Stimulated activated CD4-positive, alpha-beta T cell treated with anti-CD3 and anti-CD28 coated beads, Interleukin-15, amount 100 ng/mL, for 1 hour (primary cell): ENCODE measurements around the gene XPC.
A peak's percentile ranks its signal among the peaks of the same experiment; 100 is the strongest.
"Not testable (repeated sequence)": the region's sequence is repeated elsewhere in the genome, so short reads cannot be mapped to it uniquely, and the experiment has no call there.

Source experiments
- DNase-seq, 2 donors: peaks; one replicate each; pipeline ENCODE4 v3.0.0-alpha.2; 2020; ENCODE audit warnings: low read depth in 1 of 2, low spot score in 1 of 2

The XPC gene

GRCh38 chr3:14178247-14179113 is at the start of gene XPC, which contains the start of gene LSM3:
Gene XPC, minus strand, starts transcription at chr3:14178601. Its CDS starts 33 bp downstream, at chr3:14178568.
Gene LSM3, plus strand, starts transcription at chr3:14178817. Its CDS starts 44 bp downstream, at chr3:14178861.
- peak; percentile 96 to 97 for DNase-seq

- DNase-seq: no peak
Measured at GRCh38 chr3:14227856-14228255, 49.5 kb upstream of the XPC start.

- not testable (repeated sequence) for DNase-seq
Measured at GRCh38 chr3:14226351-14226750, 48.0 kb upstream of the XPC start.

GRCh38 chr3:14225421-14225820 is 47.0 kb upstream of the XPC start:
- DNase-seq: no peak

DNA sequence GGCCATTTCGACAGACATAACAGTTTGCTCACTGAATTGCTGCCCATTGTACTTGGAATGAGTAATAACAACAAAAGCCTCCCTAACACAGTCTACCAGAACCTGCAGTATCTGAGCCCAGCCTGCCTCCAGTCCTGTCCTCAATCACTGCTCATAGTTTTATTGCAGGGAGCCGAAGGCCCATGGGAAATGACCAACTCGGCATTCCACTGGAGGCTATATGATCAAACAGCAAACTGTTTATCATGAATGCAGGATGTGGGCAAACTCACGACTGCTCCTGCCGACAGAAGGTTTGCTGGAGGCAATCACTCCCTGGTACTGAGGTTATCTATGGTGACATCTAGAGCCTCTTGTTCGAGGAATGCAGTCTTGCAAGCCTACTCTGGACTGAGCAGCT is 46.5 kb upstream of the XPC start:
- DNase-seq: no peak

GRCh38 chr3:14223595-14223994 is 45.2 kb upstream of the XPC start:
- no peak for DNase-seq

DNA sequence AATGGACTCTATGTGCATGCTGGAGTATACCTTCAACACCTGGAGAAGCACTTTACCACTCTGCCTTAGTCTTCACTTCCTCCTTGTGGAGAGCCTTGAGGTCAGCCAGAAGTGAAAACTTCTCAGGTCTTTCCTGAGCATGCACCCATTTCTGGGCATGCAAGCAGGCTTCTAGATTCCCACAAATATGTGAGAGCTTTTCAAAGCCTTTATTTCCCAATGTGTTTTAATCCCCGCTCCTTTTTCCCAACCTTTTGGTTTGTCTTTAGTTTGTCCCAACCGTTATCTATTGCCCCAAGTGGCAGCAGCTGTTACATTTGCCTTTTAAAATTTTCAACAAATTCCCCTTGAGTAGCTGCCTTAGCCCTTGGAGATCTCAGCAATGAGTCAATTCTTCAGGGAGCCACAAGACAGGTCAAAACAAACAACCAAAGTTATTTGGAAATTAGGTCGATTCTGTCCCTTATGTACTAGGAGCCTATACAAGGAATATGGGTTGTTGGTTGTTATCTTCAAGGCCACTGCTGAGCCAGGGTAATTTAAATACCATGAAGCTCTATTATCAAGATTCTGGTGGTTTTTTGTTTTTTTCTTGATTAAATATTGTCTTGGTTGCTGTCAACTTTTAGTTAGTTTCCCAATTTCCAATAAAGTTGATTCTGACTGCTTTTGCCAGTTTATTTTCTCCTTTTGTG is 44.6 kb upstream of the XPC start:
- no peak for DNase-seq

DNA sequence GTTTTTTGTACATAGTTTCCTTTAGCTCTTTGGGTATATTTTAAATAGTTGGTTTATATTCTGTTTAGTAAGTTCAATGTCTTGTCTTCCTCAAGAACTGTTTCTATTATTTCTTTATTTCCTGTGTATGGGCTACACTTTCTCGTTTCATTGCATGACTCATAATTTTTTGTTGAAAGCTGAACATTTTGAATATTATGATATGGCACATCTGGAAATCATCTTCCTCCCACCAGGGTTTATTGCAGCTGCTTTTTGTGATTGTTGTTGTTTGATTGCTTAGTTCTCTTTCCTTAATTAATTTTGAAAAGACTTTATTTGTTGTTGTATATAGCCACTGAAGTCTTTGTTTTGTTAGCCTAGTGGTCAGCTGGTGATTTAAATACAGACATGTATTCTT is 44.1 kb upstream of the XPC start:
- no peak for DNase-seq

GRCh38 chr3:14221902-14222301 is 43.5 kb upstream of the XPC start:
- DNase-seq: no peak

GRCh38 chr3:14220933-14221332 is 42.5 kb upstream of the XPC start:
- no peak for DNase-seq

DNA sequence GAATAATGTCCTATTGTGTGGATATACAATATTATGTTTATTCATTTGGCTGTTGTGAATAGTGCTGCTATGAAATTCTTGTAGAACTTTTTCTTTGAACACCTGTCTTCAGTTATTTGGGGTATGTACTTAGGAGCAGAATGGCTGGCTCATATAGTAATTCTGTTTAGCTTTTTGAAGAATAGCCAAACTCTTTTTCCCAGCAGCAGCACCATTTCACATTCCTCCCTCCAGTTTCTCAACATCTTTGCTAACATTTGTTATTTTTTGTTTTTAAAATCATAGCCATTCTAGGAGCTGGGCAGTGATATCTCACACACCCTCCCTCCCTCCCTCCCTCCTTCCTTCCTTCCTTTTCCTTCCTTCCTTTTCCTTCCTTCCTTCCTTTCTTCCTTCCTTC is 40.0 kb upstream of the XPC start:
- DNase-seq: no peak

- DNase-seq: peak; percentile 7 to 40
Measured at GRCh38 chr3:14216257-14217048, 38.1 kb upstream of the XPC start.

GRCh38 chr3:14214764-14215163 is 36.4 kb upstream of the XPC start:
- DNase-seq: no peak

- no peak for DNase-seq
Measured at GRCh38 chr3:14213066-14213774, 34.8 kb upstream of the XPC start.

DNA sequence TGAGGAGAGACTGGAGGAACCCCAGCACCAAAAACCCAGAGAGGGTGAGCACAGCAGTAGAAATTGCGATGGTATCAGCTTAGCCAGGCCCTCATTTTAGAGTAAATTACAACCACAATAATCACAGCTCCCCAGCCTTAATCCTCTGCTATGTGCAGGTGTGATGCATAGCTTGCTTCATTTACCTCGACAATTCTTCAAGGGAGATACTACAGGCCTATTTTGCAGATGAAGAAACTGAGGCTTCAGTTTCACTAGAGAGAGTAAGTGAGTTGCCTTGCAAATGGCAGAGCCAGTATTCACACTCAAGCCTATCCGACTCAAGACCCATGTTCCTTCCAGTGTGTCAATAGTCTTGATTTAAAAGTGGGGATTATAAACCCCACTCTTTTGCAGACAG is 33.6 kb upstream of the XPC start:
- DNase-seq: no peak

DNA sequence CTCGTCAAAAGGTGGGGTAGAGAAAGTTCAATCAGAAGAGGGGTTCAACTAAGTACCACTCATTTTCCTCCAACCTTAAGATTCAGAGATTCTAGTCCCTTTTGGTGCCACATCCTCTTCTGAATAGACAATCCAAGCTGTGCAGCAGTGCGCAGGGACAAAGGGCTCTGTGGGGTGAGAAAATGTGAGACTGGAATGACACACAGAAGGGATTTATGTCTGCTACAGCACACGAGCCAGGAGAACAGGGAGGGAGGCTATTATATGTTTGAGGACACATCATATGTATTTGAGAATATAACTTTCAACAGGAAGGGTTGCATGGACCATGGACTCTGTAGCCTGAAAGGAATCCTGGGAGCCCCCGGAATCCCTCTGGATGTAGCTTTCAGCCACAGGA is 33.2 kb upstream of the XPC start:
- no peak for DNase-seq

GRCh38 chr3:14210843-14211594 is 32.6 kb upstream of the XPC start:
- DNase-seq: no peak

- no peak for DNase-seq
Measured at GRCh38 chr3:14210290-14210688, 31.9 kb upstream of the XPC start.

DNA sequence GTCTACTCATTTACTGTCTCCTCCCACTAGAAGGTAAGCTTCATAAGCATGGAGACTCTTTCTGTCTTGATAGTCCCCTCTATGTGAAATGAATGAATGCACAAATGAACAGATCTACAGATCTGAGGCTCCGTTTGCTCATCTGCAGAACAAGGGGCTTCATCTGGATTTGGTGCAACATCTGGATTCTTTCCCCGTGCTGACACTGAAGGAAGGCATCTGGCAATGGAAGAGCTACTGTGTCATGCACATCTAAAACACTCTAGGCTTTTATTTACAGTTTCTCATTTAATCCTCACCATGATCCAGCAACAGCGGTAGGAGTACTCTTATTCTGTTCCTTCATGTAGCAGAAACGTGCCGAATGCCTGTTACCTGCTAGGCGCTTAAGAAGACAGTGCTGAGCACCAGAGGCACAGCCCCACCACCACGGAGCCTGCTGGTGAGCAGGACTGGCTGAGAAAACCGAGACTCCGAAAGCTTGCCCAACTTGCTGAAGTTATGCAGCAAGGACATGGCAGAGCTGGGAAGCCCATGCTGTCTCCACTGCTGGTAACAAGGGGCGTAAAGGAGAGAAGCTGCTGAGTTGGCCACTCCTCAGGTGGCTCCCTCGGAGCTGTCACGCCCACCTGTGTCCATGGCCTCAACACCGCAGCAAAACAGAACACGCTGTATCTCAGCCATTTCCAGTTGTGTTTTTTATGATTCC is 31.3 kb upstream of the XPC start:
- no peak for DNase-seq

DNA sequence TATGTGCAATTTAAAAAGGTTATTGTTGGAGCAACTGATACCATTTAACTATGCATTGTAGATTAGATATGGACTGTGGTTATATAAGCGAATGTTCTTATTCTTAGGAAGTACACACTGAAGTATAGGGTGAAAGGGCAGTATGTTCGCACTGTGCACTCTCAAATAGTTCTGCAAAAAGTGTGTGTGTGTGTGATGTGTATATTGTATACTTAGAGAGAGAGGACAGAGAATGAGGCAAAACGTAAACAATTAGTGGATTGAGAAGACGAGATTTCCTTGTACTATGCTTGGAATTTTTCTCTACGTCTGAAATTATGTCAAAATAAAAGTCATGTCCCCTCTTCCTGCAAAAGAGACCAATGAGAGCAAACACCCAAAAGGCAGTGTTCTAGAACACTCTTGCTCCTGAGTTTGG is 30.6 kb upstream of the XPC start:
- DNase-seq: no peak
